Lower leg skin (tissue), 4 donors: ENCODE results near the gene ZBTB17. TPM values are rescaled to one million over a fixed set of nuclear protein-coding genes. Genes with fewer than 3 reads are reported as not detected.

ENCODE experiments used
- DNase-seq, 2 donors: peaks; one replicate each; pipeline ENCODE4 v3.0.0-alpha.2; 2019; ENCODE audit warnings: low spot score in 2 of 2
- H3K4me3 ChIP-seq: fragments of 200-600 bp; sonication (generic); 2 replicates; pipeline ENCODE4 v1.5.1; 2017; ENCODE audit warnings: mild to moderate bottlenecking, low read depth; ENCODE audit not compliant: poor library complexity, severe bottlenecking
- CTCF ChIP-seq, 3 donors: fragments of 450-650 bp; IDR thresholded peaks; one replicate each; pipeline ENCODE4 v1.5.1; 2016; ENCODE audit warnings: antibody characterized with exemption in 3 of 3, mild to moderate bottlenecking in 3 of 3, moderate library complexity in 2 of 3
- POLR2A ChIP-seq, 2 donors: fragments of 450-650 bp; IDR thresholded peaks; one replicate each; pipeline ENCODE4 v1.6.1; 2016 to 2017; ENCODE audit warnings: antibody characterized with exemption in 2 of 2, mild to moderate bottlenecking in 1 of 2, moderate library complexity in 1 of 2
- WGBS, 2 donors: methylation state at CpG; one replicate each; pipeline ENCODE4 v1.1.5; 2018; 5-methylcytosine and 5-hydroxymethylcytosine counted together
- intact Hi-C: fragments of 100-400 bp; cut with DNase I; formaldehyde crosslinking; loops from one replicate; pipeline ENCODE4 v1.15.0; 2023; ENCODE audit warnings: low total_unique reads
- total RNA-seq, 4 donors: library from RNA; depleted of rRNA; stranded (reverse); fragments of >200 nt; gene quantifications; one replicate each; pipeline ENCODE4 v1.1.0, GENCODE V29; 2016

Gene ZBTB17
- total RNA-seq, 4 donors from 2014 or later = 25.9 to 42.4 (median 29.3) TPM

DNA sequence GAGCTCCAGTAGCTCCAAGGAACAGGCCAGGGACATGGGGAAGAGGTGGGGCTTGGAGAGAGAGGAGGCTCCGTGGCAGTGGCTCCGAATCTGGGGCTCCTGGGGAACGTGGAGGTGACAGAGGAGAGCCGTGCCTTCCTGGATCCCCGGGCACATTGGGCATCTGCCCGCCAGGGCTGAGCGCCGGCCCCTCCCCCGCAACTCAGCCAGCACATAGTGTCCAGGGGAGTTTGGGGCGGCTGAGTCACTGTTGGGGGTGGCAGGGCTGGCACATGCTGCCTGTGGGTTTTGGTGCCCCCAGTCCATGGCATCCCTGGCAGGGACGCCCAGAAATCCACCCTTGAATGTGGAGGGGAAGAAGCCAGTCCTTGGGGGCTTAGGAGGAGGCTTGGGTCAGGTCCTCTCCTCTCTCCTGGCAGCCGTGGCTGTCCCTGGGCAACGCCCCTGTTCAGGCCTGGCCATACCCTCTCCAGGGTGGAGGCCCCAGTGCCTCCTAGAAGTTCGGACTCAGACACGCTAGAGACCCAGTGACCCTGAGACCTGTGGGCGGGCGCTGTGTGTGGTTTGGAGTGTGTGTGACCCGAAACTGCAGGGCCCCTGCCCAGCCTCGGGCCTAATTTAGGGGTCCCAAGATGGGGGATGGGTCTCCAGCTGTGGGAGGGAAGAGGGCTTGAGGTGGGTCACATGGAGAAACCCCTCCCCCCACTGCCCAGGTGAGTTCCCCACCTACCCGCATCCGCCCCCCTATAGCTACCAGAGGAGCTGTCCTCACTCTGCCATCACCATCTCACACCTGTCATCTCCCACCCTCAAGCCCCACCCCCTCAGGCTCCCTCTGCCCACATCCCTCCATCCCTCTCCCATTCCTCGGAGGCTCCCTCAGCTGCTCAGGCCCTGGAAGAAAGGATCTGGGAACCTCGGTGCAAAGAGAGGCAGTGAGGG is 40.3 kb upstream of the ZBTB17 start:
- DNase-seq = no peak
- no peak overlapping the region for H3K4me3 ChIP-seq
- TF ChIP-seq POLR2A (IDR thresholded peaks at IDR 0.05) (no peak), CTCF (IDR thresholded peaks at IDR 0.05) (no peak)
- 64 to 73% methylated on average over 22 to 23 of the region's 23 CpGs for WGBS, 2 donors
- intact Hi-C loops = no loop called here

GRCh38 chr1:16015491-16015890 is 39.6 kb upstream of the ZBTB17 start:
- WGBS, 2 donors = 92 to 95% methylated on average over 24 to 25 of the region's 25 CpGs

DNA sequence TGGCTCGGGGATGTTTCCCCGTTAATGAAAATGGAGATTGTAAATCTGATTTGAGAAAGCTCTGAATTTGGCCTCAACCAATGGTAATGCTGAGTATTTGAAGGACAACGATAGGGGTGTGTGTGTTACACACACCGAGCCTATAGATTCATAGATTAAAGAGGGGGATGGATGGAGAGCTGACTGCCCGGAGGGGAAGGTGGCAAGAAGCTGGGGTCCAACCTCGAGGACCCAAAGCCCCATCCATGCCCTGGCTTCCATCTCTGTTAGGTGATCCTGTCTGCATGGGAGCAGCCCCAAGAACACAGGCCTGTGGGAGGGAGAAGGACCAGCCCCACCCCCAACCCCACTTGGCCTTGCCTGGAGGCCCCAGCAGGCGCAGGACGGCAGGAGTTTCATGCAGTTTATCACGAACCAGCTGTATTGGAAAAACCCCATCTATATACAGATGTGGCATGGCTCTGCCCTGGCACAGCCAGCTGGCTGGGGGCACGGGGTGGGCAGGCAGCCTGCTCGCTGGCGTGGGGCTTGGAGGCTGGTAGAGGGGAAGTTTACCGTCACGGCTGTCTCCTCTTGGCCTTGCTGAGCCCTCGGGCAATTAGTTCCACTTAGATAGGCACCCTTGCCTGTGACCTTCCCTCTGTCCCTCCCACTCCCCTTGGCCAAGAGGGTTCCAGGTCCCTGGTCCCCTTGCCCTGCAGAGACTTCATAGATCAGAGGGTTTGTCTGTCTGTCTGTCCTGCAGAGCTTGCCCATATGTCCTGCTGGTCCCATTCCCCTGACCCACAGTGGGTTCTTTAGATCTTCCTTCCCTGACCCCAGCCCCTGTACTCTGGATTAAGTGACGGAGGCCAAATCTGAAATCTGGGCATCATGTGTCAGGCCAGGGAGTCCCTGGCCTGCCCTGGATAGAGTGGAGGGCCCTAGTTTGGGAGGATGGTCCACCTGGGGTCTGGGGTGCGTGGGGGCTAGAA is 38.9 kb upstream of the ZBTB17 start:
- 58 to 61% methylated on average over 15 to 17 of the region's 17 CpGs for WGBS, 2 donors
- no peak for TF ChIP-seq CTCF (IDR thresholded peaks at IDR 0.05)
- TF ChIP-seq POLR2A (IDR thresholded peaks at IDR 0.05) = no peak
- intact Hi-C loops = no loop called here
- DNase-seq = peak in 1 of 2 donors; percentile 90
- H3K4me3 ChIP-seq = no peak overlapping the region

More at GRCh38 chr1:16015491-16015890, 39.6 kb upstream of the ZBTB17 start:
- no peak for DNase-seq
- intact Hi-C loops = no loop called here
- H3K4me3 ChIP-seq = no peak overlapping the region
- TF ChIP-seq CTCF (IDR thresholded peaks at IDR 0.05) (no peak), POLR2A (IDR thresholded peaks at IDR 0.05) (no peak)

DNA sequence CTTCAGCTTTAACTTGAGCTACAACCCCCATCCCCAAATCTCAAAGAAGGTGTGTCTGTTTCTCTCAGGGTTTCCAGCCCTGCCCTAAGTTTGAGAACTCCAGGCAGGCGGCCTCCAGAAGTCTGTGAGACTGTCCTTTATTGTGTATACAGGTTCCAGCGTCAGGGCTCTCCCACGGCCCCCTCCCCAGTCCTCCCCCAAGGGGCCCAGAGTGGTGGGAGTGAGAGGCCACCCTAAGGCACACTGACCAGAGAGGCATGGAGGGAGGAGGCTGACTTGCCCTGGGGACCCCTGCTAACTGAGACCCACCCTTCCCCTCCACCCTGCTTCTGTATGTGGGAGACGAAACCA is 38.0 kb upstream of the ZBTB17 start:
- intact Hi-C loops = no loop called here
- WGBS, 2 donors = 62 to 73% methylated on average over 4 of the region's 4 CpGs
- TF ChIP-seq POLR2A (IDR thresholded peaks at IDR 0.05) (no peak), CTCF (IDR thresholded peaks at IDR 0.05) (no peak)
- H3K4me3 ChIP-seq = no peak overlapping the region
- DNase-seq = no peak

DNA sequence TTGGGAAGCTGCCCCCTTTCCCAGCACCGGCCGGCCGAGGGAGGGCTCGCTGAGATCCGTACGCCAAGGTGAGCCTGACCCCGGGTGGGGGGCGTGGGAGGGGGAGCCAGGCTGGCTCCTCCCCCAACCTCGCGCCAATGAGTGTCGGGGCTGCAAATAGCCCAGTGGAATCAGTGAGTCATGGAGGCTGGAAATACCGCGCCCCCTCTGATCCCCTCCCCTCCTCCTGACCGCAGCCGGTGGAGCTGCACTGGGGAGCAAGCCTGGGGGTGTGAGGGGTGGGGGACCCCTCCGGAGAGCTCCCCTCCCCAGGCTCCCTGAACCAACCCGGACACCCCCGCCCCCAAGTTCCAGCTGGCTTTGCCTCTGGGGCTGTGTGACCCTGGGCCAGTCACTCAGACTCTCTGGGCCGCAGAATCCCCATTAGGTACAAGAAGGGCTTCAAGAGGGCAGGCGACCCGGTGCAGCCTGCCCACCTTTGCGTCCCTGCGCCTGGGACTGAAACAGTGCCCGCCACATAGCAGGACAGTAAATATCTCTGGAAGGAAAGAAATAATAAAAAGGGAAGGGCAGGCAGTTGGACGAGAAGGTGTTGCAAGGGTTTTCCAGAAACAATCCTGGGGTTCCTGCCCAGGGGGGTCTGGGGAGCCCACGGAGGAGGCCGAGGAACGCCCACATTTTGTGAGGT is 37.5 kb upstream of the ZBTB17 start:
- H3K4me3 ChIP-seq = no peak overlapping the region
- intact Hi-C loops = no loop called here
- TF ChIP-seq CTCF (IDR thresholded peaks at IDR 0.05) (no peak), POLR2A (IDR thresholded peaks at IDR 0.05) (no peak)
- 21 to 35% methylated on average over 18 to 23 of the region's 28 CpGs for WGBS, 2 donors
- DNase-seq = peak in 1 of 2 donors; percentile 93
